Measurements from ENCODE around the gene ZKSCAN7. TPM values are rescaled to one million over a fixed set of nuclear protein-coding genes. Genes with fewer than 3 reads are reported as not detected.
"Not testable (repeated sequence)": the region's sequence is repeated elsewhere in the genome, so short reads cannot be mapped to it uniquely, and the experiment has no call there.

The ZKSCAN7 gene
- total and polyA plus RNA-seq, 2 of the 13 experiments (the other 11 are each of a cell fraction or from before 2014, with no cell fraction given) = 2.3 to 3.8 TPM

DNA sequence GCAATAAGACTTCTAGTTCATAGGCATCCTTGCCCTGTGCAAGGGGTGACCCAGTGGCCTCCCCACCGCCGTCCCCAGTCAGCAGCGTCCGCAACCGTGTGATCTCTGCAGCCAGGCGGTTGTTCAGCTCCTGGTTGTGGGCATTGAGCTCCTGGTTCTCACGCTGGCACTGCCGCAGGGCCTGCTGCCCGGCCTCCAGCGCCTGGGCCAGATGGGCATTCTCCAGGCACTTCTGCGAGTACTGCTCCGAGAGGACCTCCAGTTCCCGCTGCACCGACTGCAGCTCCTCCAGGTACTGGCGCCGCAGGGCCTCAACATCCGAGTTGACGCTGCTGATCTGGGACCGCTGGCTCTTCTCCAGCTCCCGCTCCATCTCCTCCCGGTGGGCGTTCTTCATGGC lies 23.3 kb downstream of the ZKSCAN7 start:
- ATAC-seq; in situ Hi-C loops (cut with HindIII; ENCODE audit: extremely low pct_ligation_motif_present, low pct_unique_long_range_greater_than_20kb); H3K36me3 ChIP-seq (replicated peaks in 1 of 2; ENCODE audit: control insufficient read depth in 1 of 2, insufficient read depth in 2 of 2, low read length in 2 of 2); H2AFZ ChIP-seq (ENCODE audit: low read length); H3K4me2 ChIP-seq (ENCODE audit: low read depth, low read length); POLR2A ChIA-PET; H3K9ac ChIP-seq (ENCODE audit: insufficient read depth, low read depth, low read length); H3K4me1 ChIP-seq (ENCODE audit: insufficient read depth, low read length); DNase-seq (ENCODE audit: low spot score); H3K4me3 ChIP-seq (replicated peaks in 1 of 3; ENCODE audit: insufficient read depth in 1 of 3, low read depth in 2 of 3, low read length in 3 of 3); CTCF ChIA-PET (ENCODE audit: low intra/inter-chr PET ratio, low total read pairs); BruUV-seq (replicated peaks); H3K27ac ChIP-seq (ENCODE audit: extremely low read length, insufficient read depth, low read length); H3K9me3 ChIP-seq (ENCODE audit: low read length); intact Hi-C loops (cut with micrococcal nuclease; ENCODE audit: unreplicated experiment); H4K20me1 ChIP-seq (ENCODE audit: insufficient read depth, low read length); H3K79me2 ChIP-seq (ENCODE audit: insufficient read depth, low read length); H3K27me3 ChIP-seq (ENCODE audit: control insufficient read depth in 1 of 2, insufficient read depth in 2 of 2, low read length in 2 of 2); FAIRE-seq: not testable (repeated sequence)
- 87% methylated on average over 4 of the region's 22 CpGs for WGBS (ENCODE audit: low lambda C conversion rate)

DNA sequence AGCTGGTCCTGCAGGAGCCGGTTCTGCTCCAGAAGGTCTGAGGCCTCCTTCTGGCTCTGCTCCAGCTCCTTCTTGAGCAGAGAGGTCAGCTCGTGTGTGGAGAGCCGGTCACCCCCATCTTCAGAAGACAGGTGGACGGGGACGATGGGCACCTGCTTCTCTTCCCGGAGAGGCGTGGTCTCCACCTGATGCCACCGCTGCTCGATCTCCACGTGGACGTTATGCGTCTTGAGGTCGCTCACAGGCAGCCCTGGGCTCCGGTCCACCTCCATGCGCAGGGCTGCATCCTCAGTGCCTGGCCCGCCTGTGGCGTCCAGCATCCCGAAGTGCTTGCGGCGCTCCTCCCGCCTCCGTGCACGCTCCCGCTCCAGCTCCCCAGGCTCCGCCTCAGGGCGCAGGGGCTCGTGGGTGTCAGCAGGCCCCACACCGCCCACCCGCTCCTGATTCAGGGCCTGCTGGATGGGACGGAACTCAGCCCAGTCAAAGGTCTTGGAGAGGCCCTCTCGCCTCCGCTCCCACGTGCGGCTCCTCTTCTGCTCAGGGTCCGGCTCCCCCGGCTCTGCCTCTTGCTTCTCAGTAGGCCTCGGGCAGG lies 24.0 kb downstream of the ZKSCAN7 start:
- POLR2A ChIA-PET; H3K4me3 ChIP-seq (replicated peaks in 1 of 3; ENCODE audit: insufficient read depth in 1 of 3, low read depth in 2 of 3, low read length in 3 of 3); H3K4me2 ChIP-seq (ENCODE audit: low read depth, low read length); CTCF ChIA-PET (ENCODE audit: low intra/inter-chr PET ratio, low total read pairs); H3K9me3 ChIP-seq (ENCODE audit: low read length); H3K79me2 ChIP-seq (ENCODE audit: insufficient read depth, low read length); H3K9ac ChIP-seq (ENCODE audit: insufficient read depth, low read depth, low read length); H4K20me1 ChIP-seq (ENCODE audit: insufficient read depth, low read length); BruUV-seq (replicated peaks); H3K4me1 ChIP-seq (ENCODE audit: insufficient read depth, low read length); ATAC-seq; H3K27me3 ChIP-seq (ENCODE audit: control insufficient read depth in 1 of 2, insufficient read depth in 2 of 2, low read length in 2 of 2); DNase-seq (ENCODE audit: low spot score); in situ Hi-C loops (cut with HindIII; ENCODE audit: extremely low pct_ligation_motif_present, low pct_unique_long_range_greater_than_20kb); H3K27ac ChIP-seq (ENCODE audit: extremely low read length, insufficient read depth, low read length); H2AFZ ChIP-seq (ENCODE audit: low read length); intact Hi-C loops (cut with micrococcal nuclease; ENCODE audit: unreplicated experiment); FAIRE-seq; H3K36me3 ChIP-seq (replicated peaks in 1 of 2; ENCODE audit: control insufficient read depth in 1 of 2, insufficient read depth in 2 of 2, low read length in 2 of 2): not testable (repeated sequence)
- WGBS (ENCODE audit: low lambda C conversion rate) = 91% methylated on average over 37 of the region's 37 CpGs

DNA sequence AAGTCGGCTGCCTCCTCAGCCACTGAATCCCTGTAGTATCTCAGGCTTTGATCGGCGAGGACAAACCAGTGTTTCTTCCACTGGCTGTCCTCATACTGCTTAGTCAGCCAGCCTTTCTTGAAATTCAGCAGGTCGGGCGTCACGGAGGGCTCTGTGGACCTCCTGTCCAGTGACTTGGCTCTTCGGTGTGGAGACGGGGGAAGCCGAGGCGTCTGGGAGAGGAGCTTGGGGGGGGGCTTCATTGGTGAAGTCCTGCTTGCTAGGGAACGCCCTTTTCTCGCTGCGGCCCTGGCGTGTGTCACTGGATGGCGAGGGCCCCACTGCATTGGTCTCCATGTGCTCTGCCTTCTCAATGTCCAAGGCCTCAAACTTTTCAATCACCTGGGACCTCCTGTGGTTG lies 24.8 kb downstream of the ZKSCAN7 start:
- H3K9ac ChIP-seq (ENCODE audit: insufficient read depth, low read depth, low read length); H3K79me2 ChIP-seq (ENCODE audit: insufficient read depth, low read length); ATAC-seq; POLR2A ChIA-PET; H3K4me1 ChIP-seq (ENCODE audit: insufficient read depth, low read length); H3K27me3 ChIP-seq (ENCODE audit: control insufficient read depth in 1 of 2, insufficient read depth in 2 of 2, low read length in 2 of 2); FAIRE-seq; H3K4me3 ChIP-seq (replicated peaks in 1 of 3; ENCODE audit: insufficient read depth in 1 of 3, low read depth in 2 of 3, low read length in 3 of 3); H4K20me1 ChIP-seq (ENCODE audit: insufficient read depth, low read length); H3K27ac ChIP-seq (ENCODE audit: extremely low read length, insufficient read depth, low read length); H3K4me2 ChIP-seq (ENCODE audit: low read depth, low read length); in situ Hi-C loops (cut with HindIII; ENCODE audit: extremely low pct_ligation_motif_present, low pct_unique_long_range_greater_than_20kb); DNase-seq (ENCODE audit: low spot score); H3K9me3 ChIP-seq (ENCODE audit: low read length); CTCF ChIA-PET (ENCODE audit: low intra/inter-chr PET ratio, low total read pairs); H3K36me3 ChIP-seq (replicated peaks in 1 of 2; ENCODE audit: control insufficient read depth in 1 of 2, insufficient read depth in 2 of 2, low read length in 2 of 2); H2AFZ ChIP-seq (ENCODE audit: low read length); BruUV-seq (replicated peaks); intact Hi-C loops (cut with micrococcal nuclease; ENCODE audit: unreplicated experiment): not testable (repeated sequence)
- WGBS (ENCODE audit: low lambda C conversion rate) = 73% methylated on average over 8 of the region's 15 CpGs

DNA sequence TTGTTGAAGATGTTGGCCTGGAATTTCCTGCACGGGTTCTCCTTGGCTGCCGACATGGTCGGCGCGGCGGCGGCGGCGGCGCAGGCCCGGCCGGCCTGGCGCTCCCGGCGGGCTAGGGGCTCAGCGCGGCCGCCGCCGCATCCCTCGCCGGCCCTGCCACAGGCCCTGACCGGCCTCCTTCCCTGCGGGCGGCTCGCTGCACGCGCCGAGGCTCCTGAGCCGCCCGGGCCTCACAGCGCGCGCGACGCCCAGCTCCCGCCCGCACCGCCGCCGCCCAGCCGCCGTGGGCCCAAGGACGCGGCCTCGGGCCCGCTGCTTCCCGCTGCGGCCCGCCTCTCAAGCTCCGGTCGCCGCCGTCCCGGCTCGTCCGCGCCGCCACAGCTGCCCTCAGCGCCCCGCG lies 26.0 kb downstream of the ZKSCAN7 start:
- H2AFZ ChIP-seq (ENCODE audit: low read length); H3K4me2 ChIP-seq (ENCODE audit: low read depth, low read length); H3K36me3 ChIP-seq (replicated peaks in 1 of 2; ENCODE audit: control insufficient read depth in 1 of 2, insufficient read depth in 2 of 2, low read length in 2 of 2); BruUV-seq (replicated peaks); ATAC-seq; H4K20me1 ChIP-seq (ENCODE audit: insufficient read depth, low read length); H3K27ac ChIP-seq (ENCODE audit: extremely low read length, insufficient read depth, low read length); H3K4me3 ChIP-seq (replicated peaks in 1 of 3; ENCODE audit: insufficient read depth in 1 of 3, low read depth in 2 of 3, low read length in 3 of 3); intact Hi-C loops (cut with micrococcal nuclease; ENCODE audit: unreplicated experiment); POLR2A ChIA-PET; H3K79me2 ChIP-seq (ENCODE audit: insufficient read depth, low read length); H3K9ac ChIP-seq (ENCODE audit: insufficient read depth, low read depth, low read length); H3K4me1 ChIP-seq (ENCODE audit: insufficient read depth, low read length); H3K27me3 ChIP-seq (ENCODE audit: control insufficient read depth in 1 of 2, insufficient read depth in 2 of 2, low read length in 2 of 2); in situ Hi-C loops (cut with HindIII; ENCODE audit: extremely low pct_ligation_motif_present, low pct_unique_long_range_greater_than_20kb); H3K9me3 ChIP-seq (ENCODE audit: low read length); FAIRE-seq; DNase-seq (ENCODE audit: low spot score); CTCF ChIA-PET (ENCODE audit: low intra/inter-chr PET ratio, low total read pairs): not testable (repeated sequence)
- WGBS (ENCODE audit: low lambda C conversion rate) = 88% methylated on average over 35 of the region's 62 CpGs
